ENCODE measurements around the gene ARFGAP2.

The ARFGAP2 gene

GRCh38 chr11:47132981-47133380 is 43.7 kb downstream of the ARFGAP2 start:
- no peak for TF ChIP-seq CTCF (IDR thresholded peaks at IDR 0.05; ENCODE audit: low read depth, low read length)
- H3K4me3 ChIP-seq (ENCODE audit: low read depth, low read length): no peak overlapping the region

- TF ChIP-seq CTCF (IDR thresholded peaks at IDR 0.05; ENCODE audit: low read depth, low read length): no peak
- no peak overlapping the region for H3K4me3 ChIP-seq (ENCODE audit: low read depth, low read length)
Measured at GRCh38 chr11:47132490-47132889, 44.2 kb downstream of the ARFGAP2 start.

GRCh38 chr11:47131136-47131535 is 45.5 kb downstream of the ARFGAP2 start:
- no peak for TF ChIP-seq CTCF (IDR thresholded peaks at IDR 0.05; ENCODE audit: low read depth, low read length)
- no peak overlapping the region for H3K4me3 ChIP-seq (ENCODE audit: low read depth, low read length)

- no peak overlapping the region for H3K4me3 ChIP-seq (ENCODE audit: low read depth, low read length)
- TF ChIP-seq CTCF (IDR thresholded peaks at IDR 0.05; ENCODE audit: low read depth, low read length): no peak
Measured at GRCh38 chr11:47130543-47130942, 46.1 kb downstream of the ARFGAP2 start.

GRCh38 chr11:47127213-47127612 is 49.5 kb downstream of the ARFGAP2 start:
- H3K4me3 ChIP-seq (ENCODE audit: low read depth, low read length): no peak overlapping the region
- TF ChIP-seq CTCF (IDR thresholded peaks at IDR 0.05; ENCODE audit: low read depth, low read length): no peak

- no peak for TF ChIP-seq CTCF (IDR thresholded peaks at IDR 0.05; ENCODE audit: low read depth, low read length)
- no peak overlapping the region for H3K4me3 ChIP-seq (ENCODE audit: low read depth, low read length)
Measured at GRCh38 chr11:47125083-47125482, 51.6 kb downstream of the ARFGAP2 start.

- TF ChIP-seq CTCF (IDR thresholded peaks at IDR 0.05; ENCODE audit: low read depth, low read length): no peak
Measured at GRCh38 chr11:47124675-47125074, 52.0 kb downstream of the ARFGAP2 start.

More at GRCh38 chr11:47124675-47125074, 52.0 kb downstream of the ARFGAP2 start:
- H3K4me3 ChIP-seq (ENCODE audit: low read depth, low read length): no peak overlapping the region
